Thyroid gland (tissue), 4 donors: ENCODE results near the gene FBXL19.

ENCODE experiments used
- POLR2A ChIP-seq, 2 donors: fragments of 450-650 bp; IDR thresholded peaks; one replicate each; pipeline ENCODE4 v1.6.1; 2017; ENCODE audit warnings: antibody characterized with exemption in 2 of 2, mild to moderate bottlenecking in 2 of 2, moderate library complexity in 1 of 2
- TF ChIP-seq, protein P1 (sequence below), 6 experiments: fragments of 200-600 bp in 3 of 6; fragments of 450-650 bp in 3 of 6; sonication (generic) in 3 of 6; IDR thresholded peaks; one replicate each; pipeline ENCODE4 v1.5.1; 2016 to 2019; ENCODE audit warnings: antibody characterized with exemption in 6 of 6, mild to moderate bottlenecking in 2 of 6, inconsistent platforms in 1 of 6, moderate library complexity in 1 of 6

DNA sequence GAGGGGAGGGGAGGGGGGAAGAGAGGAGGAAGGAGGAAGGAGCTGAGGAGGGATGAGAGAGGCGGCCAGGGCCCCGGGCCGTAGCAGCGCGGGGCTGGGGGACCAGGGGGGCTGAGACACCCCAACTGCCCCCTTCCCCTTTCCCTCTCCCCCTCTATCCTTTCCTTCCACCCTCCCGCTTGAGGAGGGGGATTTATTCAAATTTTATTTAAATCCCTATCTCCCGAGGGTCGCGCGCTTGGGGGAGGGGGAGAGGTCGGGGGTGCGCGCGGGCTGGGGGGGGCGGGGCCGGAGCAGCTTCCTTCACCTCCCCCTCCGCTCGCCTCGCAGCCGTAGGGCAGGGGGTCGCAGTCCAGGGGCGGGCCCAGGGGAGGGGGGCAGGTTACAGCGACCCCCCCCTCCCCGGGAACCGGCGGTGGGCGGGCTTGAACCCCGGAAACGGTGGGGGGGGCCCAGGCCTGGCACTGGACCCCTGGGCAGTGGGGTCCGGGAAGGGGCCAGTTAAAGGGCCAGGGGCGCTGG lies at the start of gene FBXL19:
- TF ChIP-seq, protein P1, sequence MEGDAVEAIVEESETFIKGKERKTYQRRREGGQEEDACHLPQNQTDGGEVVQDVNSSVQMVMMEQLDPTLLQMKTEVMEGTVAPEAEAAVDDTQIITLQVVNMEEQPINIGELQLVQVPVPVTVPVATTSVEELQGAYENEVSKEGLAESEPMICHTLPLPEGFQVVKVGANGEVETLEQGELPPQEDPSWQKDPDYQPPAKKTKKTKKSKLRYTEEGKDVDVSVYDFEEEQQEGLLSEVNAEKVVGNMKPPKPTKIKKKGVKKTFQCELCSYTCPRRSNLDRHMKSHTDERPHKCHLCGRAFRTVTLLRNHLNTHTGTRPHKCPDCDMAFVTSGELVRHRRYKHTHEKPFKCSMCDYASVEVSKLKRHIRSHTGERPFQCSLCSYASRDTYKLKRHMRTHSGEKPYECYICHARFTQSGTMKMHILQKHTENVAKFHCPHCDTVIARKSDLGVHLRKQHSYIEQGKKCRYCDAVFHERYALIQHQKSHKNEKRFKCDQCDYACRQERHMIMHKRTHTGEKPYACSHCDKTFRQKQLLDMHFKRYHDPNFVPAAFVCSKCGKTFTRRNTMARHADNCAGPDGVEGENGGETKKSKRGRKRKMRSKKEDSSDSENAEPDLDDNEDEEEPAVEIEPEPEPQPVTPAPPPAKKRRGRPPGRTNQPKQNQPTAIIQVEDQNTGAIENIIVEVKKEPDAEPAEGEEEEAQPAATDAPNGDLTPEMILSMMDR (IDR thresholded peaks at IDR 0.05), result no peak
- TF ChIP-seq POLR2A (IDR thresholded peaks at IDR 0.05), result no peak
